Measurements from ENCODE around the gene CHPF2.

The CHPF2 gene

GRCh38 chr7:151255390-151255789 is 23.1 kb downstream of the CHPF2 start:
- H3K27me3 ChIP-seq (ENCODE audit: low read depth, low read length) = peaks cover 54% of the 10 kb centered on the region

GRCh38 chr7:151256410-151257045 is 24.2 kb downstream of the CHPF2 start:
- Histone ChIP-seq H3K27me3 (ENCODE audit: low read depth, low read length) (peaks cover 60% of the 10 kb centered on the region), H3K9me3 (ENCODE audit: insufficient read depth, low read length) (no peaks in the 10 kb centered on the region), H3K79me2 (ENCODE audit: low read length) (no peaks in the 10 kb centered on the region), H3K27ac (ENCODE audit: low read length) (no peak overlapping the region), H3K9ac (ENCODE audit: low read length) (no peak overlapping the region), H3K4me1 (ENCODE audit: low read length) (no peaks in the 10 kb centered on the region), H4K20me1 (ENCODE audit: insufficient read depth, low read length) (no peaks in the 10 kb centered on the region), H3K36me3 (replicated peaks; ENCODE audit: low read depth, low read length) (no peaks in the 10 kb centered on the region), H2AFZ (ENCODE audit: low read depth, low read length) (no peak overlapping the region), H3K4me3 (ENCODE audit: low read length) (no peak overlapping the region), H3K4me2 (ENCODE audit: low read length) (no peak overlapping the region)
- no peak for TF ChIP-seq CTCF (IDR thresholded peaks at IDR 0.05; ENCODE audit: low read depth, low read length)
- no peak for TF ChIP-seq EZH2phosphoT487 (IDR thresholded peaks at IDR 0.05; ENCODE audit: low read depth)

More at GRCh38 chr7:151255390-151255789, 23.1 kb downstream of the CHPF2 start:
- no peaks in the 10 kb centered on the region for H3K9me3 ChIP-seq (ENCODE audit: insufficient read depth, low read length)
- H3K27ac ChIP-seq (ENCODE audit: low read length) = no peak overlapping the region
- H3K36me3 ChIP-seq (replicated peaks; ENCODE audit: low read depth, low read length) = no peaks in the 10 kb centered on the region
- H3K79me2 ChIP-seq (ENCODE audit: low read length) = no peaks in the 10 kb centered on the region
- no peak overlapping the region for H3K4me2 ChIP-seq (ENCODE audit: low read length)
- no peaks in the 10 kb centered on the region for H3K4me1 ChIP-seq (ENCODE audit: low read length)
- no peak overlapping the region for H3K9ac ChIP-seq (ENCODE audit: low read length)
- H2AFZ ChIP-seq (ENCODE audit: low read depth, low read length) = no peak overlapping the region
- no peak overlapping the region for H3K4me3 ChIP-seq (ENCODE audit: low read length)
- H4K20me1 ChIP-seq (ENCODE audit: insufficient read depth, low read length) = no peaks in the 10 kb centered on the region
- TF ChIP-seq CTCF (IDR thresholded peaks at IDR 0.05; ENCODE audit: low read depth, low read length) = no peak
- TF ChIP-seq EZH2phosphoT487 (IDR thresholded peaks at IDR 0.05; ENCODE audit: low read depth) = no peak

- H3K4me1 ChIP-seq (ENCODE audit: low read length) = no peaks in the 10 kb centered on the region
- H3K9ac ChIP-seq (ENCODE audit: low read length) = no peak overlapping the region
- H2AFZ ChIP-seq (ENCODE audit: low read depth, low read length) = no peak overlapping the region
- TF ChIP-seq EZH2phosphoT487 (IDR thresholded peaks at IDR 0.05; ENCODE audit: low read depth) (no peak), CTCF (IDR thresholded peaks at IDR 0.05; ENCODE audit: low read depth, low read length) (no peak)
- H3K27me3 ChIP-seq (ENCODE audit: low read depth, low read length) = peaks cover 57% of the 10 kb centered on the region
- no peaks in the 10 kb centered on the region for H3K36me3 ChIP-seq (replicated peaks; ENCODE audit: low read depth, low read length)
- H3K4me3 ChIP-seq (ENCODE audit: low read length) = no peak overlapping the region
- H3K79me2 ChIP-seq (ENCODE audit: low read length) = no peaks in the 10 kb centered on the region
- no peak overlapping the region for H3K27ac ChIP-seq (ENCODE audit: low read length)
- H4K20me1 ChIP-seq (ENCODE audit: insufficient read depth, low read length) = no peaks in the 10 kb centered on the region
- H3K4me2 ChIP-seq (ENCODE audit: low read length) = no peak overlapping the region
- H3K9me3 ChIP-seq (ENCODE audit: insufficient read depth, low read length) = no peaks in the 10 kb centered on the region
Measured at GRCh38 chr7:151257990-151258389, 25.7 kb downstream of the CHPF2 start.

GRCh38 chr7:151260471-151260870 is 28.2 kb downstream of the CHPF2 start:
- Histone ChIP-seq H3K36me3 (replicated peaks; ENCODE audit: low read depth, low read length) (no peaks in the 10 kb centered on the region), H3K9ac (ENCODE audit: low read length) (no peak overlapping the region), H2AFZ (ENCODE audit: low read depth, low read length) (no peak overlapping the region), H4K20me1 (ENCODE audit: insufficient read depth, low read length) (no peaks in the 10 kb centered on the region), H3K79me2 (ENCODE audit: low read length) (no peaks in the 10 kb centered on the region), H3K27ac (ENCODE audit: low read length) (no peak overlapping the region), H3K27me3 (ENCODE audit: low read depth, low read length) (peaks cover 46% of the 10 kb centered on the region), H3K4me3 (ENCODE audit: low read length) (no peak overlapping the region), H3K4me1 (ENCODE audit: low read length) (no peaks in the 10 kb centered on the region), H3K9me3 (ENCODE audit: insufficient read depth, low read length) (no peaks in the 10 kb centered on the region), H3K4me2 (ENCODE audit: low read length) (no peak overlapping the region)
- TF ChIP-seq CTCF (IDR thresholded peaks at IDR 0.05; ENCODE audit: low read depth, low read length) (no peak), EZH2phosphoT487 (IDR thresholded peaks at IDR 0.05; ENCODE audit: low read depth) (no peak)

All from OCI-LY3 (cell line).